Measurements from ENCODE around the gene FAM90A1. TPM values are rescaled to one million over a fixed set of nuclear protein-coding genes. Genes with fewer than 3 reads are reported as not detected.

FAM90A1 gene, protein sequence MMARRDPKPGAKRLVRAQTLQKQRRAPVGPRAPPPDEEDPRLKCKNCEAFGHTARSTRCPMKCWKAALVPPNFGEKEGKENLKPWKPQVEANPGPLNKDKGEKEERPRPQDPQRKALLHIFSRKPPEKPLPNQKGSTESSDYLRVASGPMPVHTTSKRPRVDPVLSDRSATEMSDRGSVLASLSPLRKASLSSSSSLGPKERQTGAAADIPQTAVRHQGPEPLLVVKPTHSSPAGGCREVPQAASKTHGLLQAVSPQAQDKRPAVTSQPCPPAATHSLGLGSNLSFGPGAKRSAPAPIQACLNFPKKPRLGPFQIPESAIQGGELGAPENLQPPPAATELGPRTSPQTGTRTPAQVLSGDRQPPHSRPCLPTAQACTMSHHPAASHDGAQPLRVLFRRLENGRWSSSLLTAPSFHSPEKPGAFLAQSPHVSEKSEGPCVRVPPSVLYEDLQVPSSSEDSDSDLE
- total RNA-seq, result not detected in 2 replicates

DNA sequence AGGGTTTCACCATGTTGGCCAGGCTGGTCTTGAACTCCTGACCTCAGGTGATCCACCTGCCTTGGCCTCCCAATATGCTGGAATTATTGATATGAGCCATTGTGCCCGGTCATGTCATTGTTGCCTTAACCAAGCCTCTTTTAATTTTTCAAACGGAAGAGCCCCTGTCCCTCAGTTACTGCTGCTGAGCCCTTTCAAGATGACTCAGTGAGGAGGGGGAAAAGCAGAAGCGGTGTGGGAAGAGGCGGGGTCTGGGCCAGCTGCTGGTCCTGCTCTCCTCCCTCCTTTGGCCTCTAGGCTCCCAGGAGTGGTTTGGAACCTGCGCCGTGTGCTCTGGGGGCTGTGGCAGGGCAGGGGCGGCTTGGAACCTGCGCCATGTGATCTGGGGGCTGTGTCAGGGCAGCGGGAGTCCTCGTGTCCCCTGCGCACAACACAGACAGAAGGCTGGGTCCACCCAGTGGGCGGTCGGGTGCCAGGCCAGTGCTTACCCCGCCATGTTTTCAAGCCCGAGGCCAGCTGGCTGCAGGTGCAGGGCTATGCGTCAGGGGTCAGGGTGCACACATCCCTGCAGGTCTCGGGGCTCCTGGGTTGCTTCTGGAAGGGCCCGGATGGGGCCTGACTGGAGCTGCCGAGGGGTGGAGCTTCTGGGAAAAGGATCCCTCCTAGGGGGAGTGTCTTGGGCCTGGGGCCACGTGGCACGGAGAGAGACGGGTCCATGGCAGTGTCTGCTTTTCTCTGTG is at the start of gene FAM90A1:
FAM90A1 (minus strand) TSS at position 627 of the 740 bp plus-strand sequence. CDS start 2,786 bp downstream, outside the sequence.

Other genes with a start within 250 kb of the FAM90A1 start
- 8.1 and 8.4 TPM in 2 replicates for gene FOXJ2, start 194.9 kb downstream of the FAM90A1 start, total RNA-seq
- not detected in 2 replicates for gene C3AR1, start 161.3 kb downstream of the FAM90A1 start, total RNA-seq
- gene NECAP1, start 145.3 kb downstream of the FAM90A1 start, total RNA-seq, result 32.2 and 33.4 TPM in 2 replicates
- not detected in 2 replicates for gene CLEC4A, start 104.0 kb downstream of the FAM90A1 start, total RNA-seq
- not detected in 2 replicates for gene ZNF705A, start 70.6 kb downstream of the FAM90A1 start, total RNA-seq
- not detected in 2 replicates for gene CLEC6A, start 228.3 kb upstream of the FAM90A1 start, total RNA-seq

Data from cardiac atrium fibroblast (primary cell).